K562 (cell line): ENCODE measurements around the gene C2. TPM values are rescaled to one million over a fixed set of nuclear protein-coding genes. Genes with fewer than 3 reads are reported as not detected.

Source experiments
- ATAC-seq: fragments of 200-7000 bp; cut with Tn5 transposase; 3 replicates; pipeline ENCODE4 v1.9.1; 2020; ENCODE audit warnings: moderate library complexity
- BruUV-seq: library from RNA; stranded (reverse); fragments of 400-500 nt; replicated peaks from 2 replicates; lab custom pipeline; 2021; lab: Mats Ljungman, UMichigan
- CTCF ChIA-PET: fragments of 300-600 bp; formaldehyde crosslinking; extraction: SDS; loops from one replicate; lab custom pipeline; 2021; ENCODE audit warnings: low intra/inter-chr PET ratio; lab: Yijun Ruan, JAX
- POLR2A ChIA-PET: fragments of 300-600, 350-650 bp; sonication (Branson Sonifier 250); formaldehyde crosslinking; extraction: SDS; loops from one replicate; lab custom pipeline; 2021; ENCODE audit warnings: antibody characterized with exemption, inconsistent platforms; lab: Yijun Ruan, JAX
- DNase-seq, 4 experiments: peaks; one replicate each; pipeline versions ENCODE4 v3.0.0 to v3.0.0-alpha.2; 2011 to 2018; ENCODE audit warnings: low spot score in 3 of 4, mixed read lengths in 3 of 4; ENCODE audit errors: extremely low read depth in 1 of 4
- FAIRE-seq: peaks from 2 replicates; lab custom pipeline; 2011; peaks lifted over from hg19 to GRCh38; lab: Jason Lieb, UNC
- H2AFZ ChIP-seq: 2 replicates; pipeline ENCODE4 v1.6.0; 2011; ENCODE audit warnings: low read depth, low read length, control low read depth, inconsistent platforms
- H3K27ac ChIP-seq: fragments of 200-600 bp; 3 replicates; pipeline ENCODE4 v1.8.0; 2011; ENCODE audit warnings: low read depth, mild to moderate bottlenecking, control low read depth, inconsistent platforms, low read length, moderate library complexity, mixed read lengths; ENCODE audit errors: extremely low read depth
- H3K27me3 ChIP-seq, 2 experiments: fragments of 300-600 bp in 1 of 2; 2 replicates in 1 of 2; 3 replicates in 1 of 2; pipeline versions ENCODE4 v1.6.0 to v1.8.0; 2011; ENCODE audit warnings: inconsistent platforms in 2 of 2, low read length in 2 of 2, mild to moderate bottlenecking in 1 of 2, mixed read lengths in 1 of 2, moderate library complexity in 1 of 2; ENCODE audit not compliant: control insufficient read depth in 2 of 2, insufficient read depth in 2 of 2
- H3K36me3 ChIP-seq: fragments of 300-600 bp; 3 replicates; pipeline ENCODE4 v1.8.0; 2011; ENCODE audit warnings: mild to moderate bottlenecking, low read length, inconsistent platforms; ENCODE audit not compliant: control insufficient read depth, insufficient read depth
- H3K4me1 ChIP-seq, 2 experiments: fragments of 200-600 bp in 1 of 2; replicated peaks in 1 of 2; 2 replicates in 1 of 2; 3 replicates in 1 of 2; pipeline versions ENCODE4 v1.5.1 to v1.8.0; 2011; ENCODE audit warnings: inconsistent platforms in 2 of 2, low read length in 2 of 2, mild to moderate bottlenecking in 1 of 2, mixed read lengths in 1 of 2, moderate library complexity in 1 of 2; ENCODE audit not compliant: control insufficient read depth in 2 of 2, insufficient read depth in 2 of 2
- H3K4me2 ChIP-seq: 2 replicates; pipeline ENCODE4 v1.6.1; 2011; ENCODE audit warnings: low read length, control low read depth, inconsistent platforms, mixed read lengths; ENCODE audit not compliant: insufficient read depth
- H3K4me3 ChIP-seq: fragments of 200-600 bp; sonication (generic), shearing (Covaris generic); 2 replicates; pipeline ENCODE4 v1.5.1; 2016; ENCODE audit warnings: control low read depth, inconsistent platforms
- H3K79me2 ChIP-seq: fragments of 200-600 bp; 3 replicates; pipeline ENCODE4 v1.8.0; 2011; ENCODE audit warnings: low read length, inconsistent platforms; ENCODE audit not compliant: control insufficient read depth, insufficient read depth
- H3K9ac ChIP-seq, 2 experiments: 2 replicates each; pipeline versions ENCODE4 v1.6.0 to v1.6.1; 2011; ENCODE audit warnings: low read depth in 2 of 2, low read length in 2 of 2, control low read depth in 1 of 2, inconsistent platforms in 1 of 2, mild to moderate bottlenecking in 1 of 2, mixed read lengths in 1 of 2; ENCODE audit not compliant: insufficient read depth in 1 of 2
- H3K9me1 ChIP-seq: one replicate; pipeline ENCODE4 v1.6.0; 2011; ENCODE audit warnings: inconsistent platforms, mild to moderate bottlenecking, low read length, moderate library complexity; ENCODE audit not compliant: control insufficient read depth, insufficient read depth
- H3K9me3 ChIP-seq: replicated peaks from 2 replicates; pipeline ENCODE4 v1.5.1; 2011; ENCODE audit warnings: low read depth, low read length, inconsistent platforms; ENCODE audit not compliant: control insufficient read depth, insufficient read depth
- H4K20me1 ChIP-seq: replicated peaks from 2 replicates; pipeline ENCODE4 v1.6.1; 2011; ENCODE audit warnings: low read length, inconsistent platforms, mixed read lengths; ENCODE audit not compliant: control insufficient read depth, insufficient read depth
- RFX5 ChIP-seq: IDR thresholded peaks from 2 replicates; pipeline ENCODE4 v1.6.1; 2011; ENCODE audit warnings: low read depth, mild to moderate bottlenecking, improper control_type of control experiment, low read length
- USF2 ChIP-seq: sonication (generic); formaldehyde crosslinking; IDR thresholded peaks from 2 replicates; pipeline ENCODE4 v1.5.0; 2020; ENCODE audit warnings: missing genetic modification reagents
- ZFX ChIP-seq: sonication (generic); formaldehyde crosslinking; IDR thresholded peaks from 2 replicates; pipeline ENCODE4 v1.8.0; 2022; ENCODE audit warnings: mild to moderate bottlenecking, missing genetic modification reagents, moderate library complexity
- WGBS: fragments of 100-300 bp; shearing (Covaris generic); methylation state at CpG from one replicate; pipeline ENCODE4 v1.1.6; 2016; ENCODE audit warnings: low coverage, mixed read lengths; ENCODE audit not compliant: insufficient coverage; ENCODE audit errors: missing lambda C conversion rate; 5-methylcytosine and 5-hydroxymethylcytosine counted together
- in situ Hi-C: fragments of 300-500 bp; cut with MboI; formaldehyde crosslinking; loops from 4 replicates; pipeline ENCODE4 v1.15.0; 2018; ENCODE audit warnings: inconsistent platforms, mixed read lengths
- intact Hi-C: fragments of 100-400 bp; cut with micrococcal nuclease; formaldehyde crosslinking; loops from 2 replicates; pipeline ENCODE4 v1.14.2; 2022
- polyA plus RNA-seq, 8 experiments: library from polyadenylated mRNA; depleted of rRNA in 4 of 8; stranded (reverse) in 5 of 8; unstranded in 3 of 8; fragments of >200 nt; fragmentation: Nextera tagmentation in 2 of 8; fragmentation: Illumina TruSeq in 1 of 8; extraction: Ambion mirVana in 2 of 8; extraction: Trizol in 1 of 8; gene quantifications; 2 replicates each; pipeline versions ENCODE4 v1.2.1 to v1.2.3, GENCODE V29; 2011 to 2014; ENCODE audit warnings: inconsistent platforms in 1 of 8, missing spikeins in 1 of 8
- total RNA-seq, 7 experiments: library from RNA; depleted of rRNA in 6 of 7; stranded (reverse); fragments of >200 nt in 6 of 7; fragmentation: Illumina TruSeq in 2 of 7; extraction: Trizol in 2 of 7; gene quantifications; 2 replicates each; pipeline versions ENCODE4 v1.2.1 to v1.2.3, GENCODE V29; 2011 to 2021; ENCODE audit warnings: low replicate concordance in 1 of 7

Gene C2
- total and polyA plus RNA-seq, 9 of the 15 experiments (the other 6 are each of a cell fraction or from before 2014, with no cell fraction given) = 0.05 to 1.1 (median 0.39) TPM; not detected in 1

DNA sequence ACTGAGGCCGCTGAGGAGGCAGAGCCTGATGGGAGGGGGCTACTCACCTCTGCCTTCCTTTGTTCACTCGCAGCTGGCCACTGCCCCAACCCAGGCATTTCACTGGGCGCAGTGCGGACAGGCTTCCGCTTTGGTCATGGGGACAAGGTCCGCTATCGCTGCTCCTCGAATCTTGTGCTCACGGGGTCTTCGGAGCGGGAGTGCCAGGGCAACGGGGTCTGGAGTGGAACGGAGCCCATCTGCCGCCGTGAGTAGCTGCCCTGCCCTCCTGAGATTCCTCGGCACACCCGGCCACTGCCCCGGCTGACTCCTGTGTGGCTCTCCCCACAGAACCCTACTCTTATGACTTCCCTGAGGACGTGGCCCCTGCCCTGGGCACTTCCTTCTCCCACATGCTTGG is 6.0 kb downstream of the C2 start (continued):
- no peak for TF ChIP-seq ZFX

GRCh38 chr6:31935021-31935420 is 7.5 kb downstream of the C2 start:
- POLR2A ChIA-PET = interaction anchor here (0.5 to 1.5 kb wide), 4 partner anchors 11 to 700 kb away, joined by 3 to 5 read pairs (median 4); partner anchors contain the start of gene CFB
- Histone ChIP-seq H3K9ac (no peak overlapping the region), H3K36me3 (no peaks in the 10 kb centered on the region), H3K27me3 (peaks cover 8 to 12% of the 10 kb centered on the region in 2 experiments; a peak in 2 of 5 replicates), H3K4me1 (peaks cover 0 to 7% of the 10 kb centered on the region in 2 experiments; a peak in 2 of 5 replicates), H3K4me3 (no peak overlapping the region)
- 18% methylated on average over 3 of the region's 3 CpGs for WGBS
- FAIRE-seq (no peak), DNase-seq (no peak)
- in situ Hi-C loops = no loop called here
- TF ChIP-seq RFX5 (no peak), USF2 (CRISPR knock-in tag) (0 out of 2 replicates have a peak, but pooled peaks have one; percentile 13)
- TF ChIP-seq, all 486 proteins: peak for 1
- no peaks in the 10 kb centered on the region for H3K9me3 ChIP-seq
- ATAC-seq = no peak
- H3K27ac ChIP-seq = no peak overlapping the region
- no peaks in the 10 kb centered on the region for H3K79me2 ChIP-seq
- intact Hi-C loops = no loop called here
- CTCF ChIA-PET = no interaction called here
- no TSS peak for BruUV-seq
- H3K9me1 ChIP-seq = no peaks in the 10 kb centered on the region
- no peak overlapping the region for H3K4me2 ChIP-seq
- H2AFZ ChIP-seq = no peak overlapping the region
- H4K20me1 ChIP-seq = no peaks in the 10 kb centered on the region
